Erythroblast (primary cell): ENCODE data around the gene SPINK4.
A peak's percentile ranks its signal among the peaks of the same experiment; 100 is the strongest.

Experiments
- DNase-seq, 2 experiments: peaks; one replicate each; lab custom pipeline; 2025; lab: John Stamatoyannopoulos, UW
- GATA1 ChIP-seq: IDR thresholded peaks from 2 replicates; pipeline ENCODE4 v1.6.1; 2011; ENCODE audit warnings: low read depth, mild to moderate bottlenecking, control low read depth, low read length, moderate library complexity
- POLR2A ChIP-seq: IDR thresholded peaks from 2 replicates; pipeline ENCODE4 v1.6.1; 2011; ENCODE audit warnings: mild to moderate bottlenecking, low read length

SPINK4 gene

DNA sequence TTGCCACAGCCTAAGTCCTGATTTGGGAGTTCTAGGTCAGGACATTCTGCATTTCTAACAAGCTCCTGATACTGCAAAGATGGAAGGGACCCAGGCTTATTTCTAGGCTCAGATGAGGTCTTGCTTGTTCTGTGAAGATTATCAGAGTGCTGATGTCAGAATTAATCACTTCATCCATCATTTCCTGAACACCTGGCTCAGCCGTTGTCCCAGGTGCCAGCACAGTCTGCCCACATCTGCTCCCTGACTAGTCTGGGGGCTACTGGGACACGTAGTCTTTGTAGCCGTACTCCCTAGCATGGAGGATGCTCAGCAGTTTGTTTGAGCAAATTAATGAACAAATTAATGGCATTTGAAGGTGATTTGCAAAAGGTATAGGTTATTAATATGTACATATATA lies 17.9 kb upstream of the SPINK4 start:
- no peak for TF ChIP-seq POLR2A
- TF ChIP-seq GATA1: no peak

GRCh38 chr9:33223696-33224095 lies 16.3 kb upstream of the SPINK4 start:
- TF ChIP-seq GATA1 (no peak), POLR2A (no peak)
- no peak for DNase-seq

More for the DNA sequence above, 17.9 kb upstream of the SPINK4 start:
- no peak for DNase-seq

GRCh38 chr9:33225319-33226147 lies 14.4 kb upstream of the SPINK4 start:
- peak; percentile 69 to 87 for DNase-seq
- TF ChIP-seq POLR2A: no peak
- no peak for TF ChIP-seq GATA1

GRCh38 chr9:33227008-33227398 lies 13.0 kb upstream of the SPINK4 start:
- TF ChIP-seq GATA1 (no peak), POLR2A (no peak)

DNA sequence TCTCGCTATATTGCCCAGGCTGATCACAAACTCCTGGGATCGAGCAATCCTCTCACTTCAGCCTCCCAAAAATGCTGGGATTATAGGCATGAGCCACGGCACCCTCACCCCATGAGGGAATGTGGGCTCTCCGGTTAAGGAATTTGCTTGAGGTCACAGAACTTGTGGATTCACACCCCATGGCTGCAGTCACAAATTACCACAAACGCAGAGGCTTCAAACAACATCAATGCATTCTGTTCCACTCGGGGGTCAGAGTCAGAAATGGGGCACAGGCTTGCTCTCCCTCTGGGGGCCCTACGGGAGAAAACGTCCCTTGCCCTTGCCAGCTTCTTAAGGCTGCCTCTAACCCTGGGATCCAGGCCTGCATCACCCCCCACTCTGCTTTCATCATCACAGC lies 12.2 kb upstream of the SPINK4 start:
- TF ChIP-seq POLR2A (no peak), GATA1 (no peak)
- DNase-seq: no peak

More at GRCh38 chr9:33227008-33227398, 13.0 kb upstream of the SPINK4 start:
- DNase-seq: no peak

GRCh38 chr9:33228606-33229005 lies 11.4 kb upstream of the SPINK4 start:
- no peak for TF ChIP-seq GATA1
- TF ChIP-seq POLR2A: no peak
- no peak for DNase-seq

- no peak for DNase-seq
- TF ChIP-seq POLR2A: no peak
- no peak for TF ChIP-seq GATA1
Measured at GRCh38 chr9:33229359-33230114, 10.4 kb upstream of the SPINK4 start.

GRCh38 chr9:33230756-33231622 lies 9.0 kb upstream of the SPINK4 start:
- DNase-seq: no peak
- no peak for TF ChIP-seq GATA1
- no peak for TF ChIP-seq POLR2A

GRCh38 chr9:33231623-33231942 lies 8.4 kb upstream of the SPINK4 start:
- TF ChIP-seq GATA1 (no peak), POLR2A (no peak)
- DNase-seq: no peak

DNA sequence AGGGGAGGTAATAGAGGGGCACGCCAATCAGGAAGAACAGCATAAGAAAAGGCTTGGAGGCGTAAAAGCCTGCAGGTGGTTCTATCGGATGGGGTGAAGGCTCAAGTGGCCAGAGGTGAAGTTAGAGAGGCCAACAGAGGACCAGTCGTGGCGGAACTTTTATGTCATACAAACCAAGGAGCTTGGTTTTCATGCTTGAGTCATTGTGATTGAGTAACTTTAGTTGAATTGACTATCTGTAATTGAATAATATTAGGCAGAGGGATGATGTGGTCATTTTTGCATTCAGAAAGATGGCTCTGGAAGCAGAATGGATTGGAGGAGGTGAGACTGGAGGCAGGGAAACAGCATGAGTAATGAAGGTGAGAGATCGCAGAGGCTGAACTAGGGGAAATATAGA lies 7.2 kb upstream of the SPINK4 start:
- DNase-seq: no peak
- TF ChIP-seq GATA1: no peak
- no peak for TF ChIP-seq POLR2A

- DNase-seq: peak; percentile 36 to 64
- TF ChIP-seq GATA1 (no peak), POLR2A (no peak)
Measured at GRCh38 chr9:33233626-33234342, 6.2 kb upstream of the SPINK4 start.

GRCh38 chr9:33234511-33235467 lies 5.2 kb upstream of the SPINK4 start:
- no peak for DNase-seq
- no peak for TF ChIP-seq POLR2A
- TF ChIP-seq GATA1: no peak

DNA sequence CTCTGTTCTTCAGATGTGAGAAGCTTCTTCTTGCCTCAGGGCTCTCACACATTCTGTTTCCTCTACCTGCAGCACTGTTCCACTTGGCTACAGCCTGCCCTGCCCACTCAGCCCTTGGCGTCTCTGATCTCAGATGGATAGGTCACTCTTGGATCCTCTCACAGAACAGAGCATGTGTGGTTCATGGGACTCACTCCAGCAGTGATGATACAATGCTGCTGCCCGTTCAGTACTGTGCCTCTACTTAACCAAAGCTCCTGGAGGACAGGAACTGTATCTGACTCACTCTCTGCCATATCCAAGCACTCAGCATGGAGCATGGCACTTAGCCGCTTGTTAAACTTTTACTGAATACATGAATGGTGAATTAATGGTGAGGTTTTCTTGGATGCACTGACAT lies 3.4 kb upstream of the SPINK4 start:
- DNase-seq: no peak
- TF ChIP-seq GATA1: no peak
- no peak for TF ChIP-seq POLR2A

GRCh38 chr9:33241298-33241697 lies 1.3 kb downstream of the SPINK4 start:
- DNase-seq: no peak
- no peak for TF ChIP-seq GATA1
- TF ChIP-seq POLR2A: no peak
